Fibroblast of pulmonary artery (primary cell): Measurements from ENCODE around the gene LPIN1.

ENCODE experiments used
- DNase-seq: peaks from one replicate; pipeline ENCODE4 v3.0.0-alpha.2; 2010; ENCODE audit warnings: low read depth
- H3K4me3 ChIP-seq: replicated peaks from 2 replicates; pipeline ENCODE4 v1.5.1; 2011; ENCODE audit warnings: low read depth, mild to moderate bottlenecking, control low read depth, low read length, moderate library complexity
- TF ChIP-seq, protein P1 (sequence below): IDR thresholded peaks from 2 replicates; pipeline ENCODE4 v1.5.1; 2011; ENCODE audit warnings: mild to moderate bottlenecking, control low read depth, low read length, inconsistent platforms; ENCODE audit errors: missing control alignments

Gene LPIN1

DNA sequence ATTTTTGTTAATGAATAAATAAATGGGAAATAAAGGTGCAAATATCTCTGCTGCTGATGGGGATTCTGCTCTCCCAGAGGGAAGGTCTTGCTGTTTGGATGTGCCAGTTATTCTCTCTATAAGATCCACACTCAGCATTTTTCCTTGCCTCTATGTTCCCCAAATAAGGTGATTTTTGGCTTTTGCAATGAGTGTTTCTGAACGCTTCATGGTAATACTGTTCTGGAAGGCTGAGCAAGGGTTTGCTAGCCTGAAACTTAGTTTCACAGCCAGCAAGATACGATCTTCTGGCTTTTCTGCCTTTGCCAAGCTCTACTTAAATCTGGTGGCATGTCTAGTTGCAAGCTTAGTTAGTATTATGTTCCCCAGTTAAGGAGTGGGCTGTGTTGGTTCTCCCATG lies 114.6 kb downstream of the LPIN1 start:
- no peak for DNase-seq
- H3K4me3 ChIP-seq: no peak overlapping the region
- TF ChIP-seq, protein P1, sequence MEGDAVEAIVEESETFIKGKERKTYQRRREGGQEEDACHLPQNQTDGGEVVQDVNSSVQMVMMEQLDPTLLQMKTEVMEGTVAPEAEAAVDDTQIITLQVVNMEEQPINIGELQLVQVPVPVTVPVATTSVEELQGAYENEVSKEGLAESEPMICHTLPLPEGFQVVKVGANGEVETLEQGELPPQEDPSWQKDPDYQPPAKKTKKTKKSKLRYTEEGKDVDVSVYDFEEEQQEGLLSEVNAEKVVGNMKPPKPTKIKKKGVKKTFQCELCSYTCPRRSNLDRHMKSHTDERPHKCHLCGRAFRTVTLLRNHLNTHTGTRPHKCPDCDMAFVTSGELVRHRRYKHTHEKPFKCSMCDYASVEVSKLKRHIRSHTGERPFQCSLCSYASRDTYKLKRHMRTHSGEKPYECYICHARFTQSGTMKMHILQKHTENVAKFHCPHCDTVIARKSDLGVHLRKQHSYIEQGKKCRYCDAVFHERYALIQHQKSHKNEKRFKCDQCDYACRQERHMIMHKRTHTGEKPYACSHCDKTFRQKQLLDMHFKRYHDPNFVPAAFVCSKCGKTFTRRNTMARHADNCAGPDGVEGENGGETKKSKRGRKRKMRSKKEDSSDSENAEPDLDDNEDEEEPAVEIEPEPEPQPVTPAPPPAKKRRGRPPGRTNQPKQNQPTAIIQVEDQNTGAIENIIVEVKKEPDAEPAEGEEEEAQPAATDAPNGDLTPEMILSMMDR: no peak

DNA sequence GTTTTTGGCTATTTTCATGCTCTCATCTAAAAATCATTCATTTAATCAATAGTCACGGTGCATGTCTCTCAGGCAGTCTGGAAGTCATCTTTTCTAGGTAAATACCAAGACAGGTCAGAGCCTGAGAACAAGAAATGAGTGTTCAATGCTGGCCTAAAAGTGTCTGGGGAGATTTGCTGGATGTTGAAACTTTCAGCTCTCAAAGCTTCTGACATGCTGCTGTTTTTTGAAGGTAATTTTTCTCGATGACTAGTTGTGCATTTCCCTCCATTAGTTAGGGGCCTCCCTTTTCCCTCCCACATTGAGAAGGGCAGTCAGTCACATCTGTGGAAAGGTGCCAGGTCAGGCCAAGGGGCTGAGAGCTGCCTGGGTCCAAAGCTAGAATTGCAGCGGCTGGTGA lies 115.6 kb downstream of the LPIN1 start:
- TF ChIP-seq, protein P1: no peak
- DNase-seq: no peak
- no peak overlapping the region for H3K4me3 ChIP-seq

DNA sequence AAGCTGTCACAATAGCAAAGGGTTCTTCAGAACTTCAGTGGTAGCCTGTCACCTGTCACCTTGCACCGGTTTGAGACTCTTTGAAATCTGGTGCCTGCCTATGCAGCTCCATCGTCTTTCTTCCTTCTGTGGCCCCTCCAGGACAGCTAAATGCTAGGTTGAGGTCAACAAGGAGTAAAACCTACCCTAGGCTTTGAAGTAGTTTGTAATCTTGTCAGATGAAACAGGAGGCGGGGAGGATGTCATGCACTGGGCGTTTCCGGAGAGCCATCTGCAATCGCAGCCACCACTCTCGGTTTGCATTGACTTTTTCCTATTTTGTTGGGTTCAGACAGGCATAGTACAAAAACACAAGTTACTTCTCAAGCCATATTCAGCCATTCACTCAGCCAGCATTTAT lies 116.7 kb downstream of the LPIN1 start:
- no peak overlapping the region for H3K4me3 ChIP-seq
- DNase-seq: no peak
- TF ChIP-seq, protein P1: no peak

DNA sequence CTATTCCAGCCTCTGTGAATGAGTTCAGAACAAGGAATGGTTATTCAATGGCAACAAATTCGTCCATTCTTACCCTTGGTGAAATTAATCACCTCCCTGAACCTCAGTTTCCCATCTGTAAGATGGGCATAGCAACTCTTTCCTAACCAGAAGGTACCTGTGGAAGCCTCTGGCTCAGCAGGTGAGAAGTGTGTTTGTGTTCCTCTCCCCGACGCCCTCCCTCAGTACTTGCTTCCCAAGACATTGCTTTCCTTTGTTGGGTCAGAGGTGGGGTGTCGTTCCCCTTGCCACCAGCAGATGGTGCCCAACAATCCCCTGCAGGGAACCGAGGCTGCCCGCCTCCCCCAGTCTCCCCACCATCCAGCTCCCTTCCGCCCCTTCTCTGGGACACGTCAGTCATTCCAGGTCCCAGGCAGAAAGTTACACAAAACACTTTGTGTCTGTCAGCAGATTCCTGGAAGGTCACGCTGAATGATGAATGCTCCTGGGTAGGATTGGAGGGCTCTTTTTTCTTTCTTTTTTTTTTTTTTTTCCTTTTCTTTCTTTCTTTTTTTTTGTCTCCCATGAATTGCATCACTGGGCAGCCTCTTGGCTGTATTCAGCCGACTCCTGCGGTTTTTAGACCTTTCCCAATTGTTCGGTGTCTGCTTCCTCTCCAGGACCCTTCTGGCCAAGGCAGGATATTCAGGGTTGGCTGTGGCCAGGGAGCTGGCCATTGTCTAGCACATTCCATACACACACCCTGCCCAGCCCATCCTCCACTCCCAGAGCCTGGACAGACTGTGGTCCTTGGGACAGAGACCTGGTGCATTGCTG lies 117.3 kb downstream of the LPIN1 start:
- TF ChIP-seq, protein P1: peak; percentile 99
- H3K4me3 ChIP-seq: peak overlapping the region; percentile 29

DNA sequence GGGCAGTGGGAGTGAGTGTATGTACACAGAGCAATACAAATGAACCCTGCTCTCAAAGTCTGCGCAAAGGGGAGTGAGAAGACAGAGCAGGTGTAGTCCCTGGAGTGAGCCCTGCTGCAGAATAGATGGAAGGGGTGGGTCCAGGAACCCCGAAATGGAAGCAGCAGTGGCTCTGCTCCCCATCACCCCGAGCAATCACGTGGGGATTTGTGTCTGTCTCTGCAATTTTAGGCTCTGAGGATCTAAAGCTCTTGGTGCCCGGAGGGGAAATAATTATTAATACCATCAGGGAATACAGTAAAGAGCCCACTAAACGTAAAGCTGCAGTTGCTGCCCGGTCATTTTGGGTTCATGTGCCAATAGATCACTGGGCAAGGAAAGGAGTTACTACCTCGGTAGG lies 118.3 kb downstream of the LPIN1 start:
- no peak for DNase-seq
- no peak overlapping the region for H3K4me3 ChIP-seq
- TF ChIP-seq, protein P1: no peak

More for the DNA sequence above, 117.3 kb downstream of the LPIN1 start:
- DNase-seq: peak; percentile 99

DNA sequence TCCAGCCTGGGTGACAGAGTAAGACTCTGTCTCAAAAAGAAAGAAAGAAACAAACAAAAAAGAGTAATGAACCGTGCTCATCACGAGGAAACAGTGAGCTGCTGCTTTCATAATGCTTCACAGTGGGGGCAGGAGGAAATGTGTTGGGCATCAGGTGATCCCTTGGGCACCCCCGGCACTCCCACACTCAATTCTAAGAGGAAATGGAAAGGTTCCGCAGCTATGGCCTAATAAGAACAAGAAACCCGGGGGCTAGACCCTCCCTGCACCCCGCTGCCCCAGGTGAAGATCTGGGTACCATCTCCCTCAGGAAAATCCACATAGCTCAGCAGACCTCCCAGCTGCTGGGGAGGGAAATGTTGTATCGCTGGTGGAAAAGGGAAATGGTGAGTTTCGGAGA lies 118.9 kb downstream of the LPIN1 start:
- TF ChIP-seq, protein P1: no peak
- H3K4me3 ChIP-seq: no peak overlapping the region
- no peak for DNase-seq

DNA sequence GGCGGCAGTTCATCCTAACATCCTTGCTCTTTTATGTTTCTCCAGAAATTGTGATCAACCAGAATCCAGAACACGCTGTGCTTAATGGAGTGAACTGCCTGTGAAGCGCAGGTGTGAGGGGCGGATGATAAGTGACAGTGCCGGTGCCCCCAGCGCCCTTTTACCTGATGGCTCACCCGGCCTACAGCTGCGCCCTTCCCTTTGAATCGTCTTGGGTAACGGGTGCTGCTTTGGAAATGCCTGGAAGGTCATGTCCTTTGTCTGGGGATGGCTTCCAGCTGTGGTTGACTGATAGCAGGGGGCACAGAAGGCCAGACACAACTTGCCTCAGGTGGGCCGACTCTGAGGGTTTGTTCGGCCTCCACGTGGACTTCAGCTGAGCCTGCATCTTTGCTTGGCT lies 119.4 kb downstream of the LPIN1 start:
- DNase-seq: no peak
- H3K4me3 ChIP-seq: no peak overlapping the region
- TF ChIP-seq, protein P1: no peak
